GM12878 (cell line): Measurements from ENCODE around the gene CLDN7. TPM values are rescaled to one million over a fixed set of nuclear protein-coding genes. Genes with fewer than 3 reads are reported as not detected.

ENCODE experiments used
- ATAC-seq: fragments of 200-7000 bp; cut with Tn5 transposase; 3 replicates; pipeline ENCODE4 v1.9.1; 2020; ENCODE audit warnings: mild to moderate bottlenecking, moderate library complexity
- BruUV-seq: library from RNA; stranded (reverse); fragments of 400-500 nt; replicated peaks from 2 replicates; lab custom pipeline; 2021; lab: Mats Ljungman, UMichigan
- CTCF ChIA-PET: fragments of 300-600 bp; sonication (Branson Sonifier 250); formaldehyde crosslinking; extraction: SDS; loops from one replicate; lab custom pipeline; 2021; ENCODE audit warnings: inconsistent platforms; lab: Yijun Ruan, JAX
- POLR2A ChIA-PET: fragments of 350-600 bp; formaldehyde crosslinking; extraction: SDS; loops from one replicate; lab custom pipeline; 2021; ENCODE audit warnings: inconsistent platforms; lab: Charles Lee
- RAD21 ChIA-PET: fragments of 300-600 bp; sonication (Branson Sonifier 250); formaldehyde crosslinking; loops from one replicate; lab custom pipeline; 2023; ENCODE audit warnings: antibody characterized with exemption; ENCODE audit not compliant: unreplicated experiment; lab: Charles Lee
- SMC1A ChIA-PET: fragments of 300-600 bp; sonication (Branson Sonifier 250); formaldehyde crosslinking; loops from one replicate; lab custom pipeline; 2023; ENCODE audit not compliant: unreplicated experiment, uncharacterized antibody; lab: Charles Lee
- DNase-seq: peaks from one replicate; pipeline ENCODE4 v3.0.0-alpha.2; 2011; ENCODE audit warnings: low read depth, low spot score
- FAIRE-seq: peaks from 3 replicates; lab custom pipeline; 2011; peaks lifted over from hg19 to GRCh38; lab: Jason Lieb, UNC
- H2AFZ ChIP-seq: 2 replicates; pipeline ENCODE4 v1.6.0; 2011; ENCODE audit warnings: low read depth, low read length, control low read depth; ENCODE audit not compliant: control insufficient read depth
- H3K27ac ChIP-seq: 2 replicates; pipeline ENCODE4 v1.5.1; 2011; ENCODE audit warnings: control low read depth; ENCODE audit not compliant: control insufficient read depth, insufficient read depth
- H3K27me3 ChIP-seq, 2 experiments: replicated peaks in 1 of 2; 2 replicates each; pipeline versions ENCODE4 v1.6.0 to v1.6.1; 2011; ENCODE audit warnings: low read length in 1 of 2; ENCODE audit not compliant: control insufficient read depth in 2 of 2, insufficient read depth in 2 of 2
- H3K36me3 ChIP-seq, 2 experiments: 2 replicates each; pipeline ENCODE4 v1.5.1; 2011; ENCODE audit warnings: low read length in 1 of 2; ENCODE audit not compliant: control insufficient read depth in 2 of 2, insufficient read depth in 2 of 2
- H3K4me1 ChIP-seq: 2 replicates; pipeline ENCODE4 v1.6.1; 2011; ENCODE audit warnings: mild to moderate bottlenecking, low read length, moderate library complexity, mixed read lengths; ENCODE audit not compliant: control insufficient read depth, insufficient read depth
- H3K4me2 ChIP-seq: 2 replicates; pipeline ENCODE4 v1.6.0; 2011; ENCODE audit warnings: control low read depth; ENCODE audit not compliant: control insufficient read depth, insufficient read depth
- H3K4me3 ChIP-seq: fragments of 200-600 bp; sonication (generic); 2 replicates; pipeline ENCODE4 v1.5.1; 2016
- H3K79me2 ChIP-seq: 2 replicates; pipeline ENCODE4 v1.6.0; 2011; ENCODE audit warnings: low read length; ENCODE audit not compliant: control insufficient read depth, insufficient read depth
- H3K9ac ChIP-seq: 2 replicates; pipeline ENCODE4 v1.8.0; 2011; ENCODE audit warnings: low read length, control low read depth, mixed read lengths; ENCODE audit not compliant: control insufficient read depth, insufficient read depth
- H3K9me3 ChIP-seq: replicated peaks from 3 replicates; pipeline ENCODE4 v1.5.1; 2011; ENCODE audit warnings: mild to moderate bottlenecking, low read length; ENCODE audit not compliant: control insufficient read depth, insufficient read depth
- H4K20me1 ChIP-seq: 2 replicates; pipeline ENCODE4 v1.6.0; 2011; ENCODE audit not compliant: control insufficient read depth, insufficient read depth
- BACH1 ChIP-seq: fragments of 450-650 bp; IDR thresholded peaks from 2 replicates; pipeline ENCODE4 v1.6.1; 2017; ENCODE audit warnings: mild to moderate bottlenecking, borderline replicate concordance
- CBX5 ChIP-seq: sonication (generic); IDR thresholded peaks from 2 replicates; pipeline ENCODE4 v1.6.1; 2016; ENCODE audit warnings: low read depth, moderate library complexity, mild to moderate bottlenecking, inconsistent platforms
- HDAC6 ChIP-seq: fragments of 200-600 bp; sonication (generic); IDR thresholded peaks from one replicate; pipeline ENCODE4 v1.8.0; 2017; ENCODE audit warnings: antibody characterized with exemption; ENCODE audit not compliant: unreplicated experiment
- IRF3 ChIP-seq: fragments of 450-650 bp; IDR thresholded peaks from 2 replicates; pipeline ENCODE4 v1.6.1; 2014; ENCODE audit warnings: mild to moderate bottlenecking
- MAX ChIP-seq: IDR thresholded peaks from 2 replicates; pipeline ENCODE4 v1.6.1; 2012; ENCODE audit warnings: low read depth, low read length, improper control_type of control experiment
- SMAD1 ChIP-seq: fragments of 450-650 bp; IDR thresholded peaks from 2 replicates; pipeline ENCODE4 v1.6.1; 2018; ENCODE audit warnings: mild to moderate bottlenecking, low read depth; ENCODE audit not compliant: partially characterized antibody
- SMARCA5 ChIP-seq: fragments of 450-650 bp; IDR thresholded peaks from 2 replicates; pipeline ENCODE4 v1.6.1; 2017; ENCODE audit warnings: mild to moderate bottlenecking
- STAT3 ChIP-seq: IDR thresholded peaks from 2 replicates; pipeline ENCODE4 v1.6.1; 2011; ENCODE audit warnings: low read depth, low read length, improper control_type of control experiment
- SUPT20H ChIP-seq: IDR thresholded peaks from 2 replicates; pipeline ENCODE4 v1.6.1; 2011; ENCODE audit warnings: low read depth, mild to moderate bottlenecking, low read length, moderate library complexity, borderline replicate concordance; ENCODE audit not compliant: control insufficient read depth
- WGBS: methylation state at CpG from one replicate; pipeline ENCODE4 v1.1.6; 2016; ENCODE audit warnings: low lambda C conversion rate; ENCODE audit not compliant: insufficient replicate concordance, insufficient coverage; ENCODE audit errors: missing lambda C conversion rate; 5-methylcytosine and 5-hydroxymethylcytosine counted together
- in situ Hi-C: fragments of 300-500 bp; cut with MboI; formaldehyde crosslinking; loops from 9 replicates; pipeline ENCODE4 v1.14.3; 2018; ENCODE audit warnings: mixed read lengths
- intact Hi-C: fragments of 100-400 bp; cut with micrococcal nuclease; formaldehyde crosslinking; loops from one replicate; pipeline ENCODE4 v1.14.2; 2022; ENCODE audit not compliant: unreplicated experiment
- polyA plus RNA-seq, 11 experiments: library from polyadenylated mRNA; depleted of rRNA in 4 of 11; unstranded in 6 of 11; stranded (reverse) in 5 of 11; fragments of >200 nt; fragmentation: Nextera tagmentation in 4 of 11; fragmentation: Illumina TruSeq in 1 of 11; extraction: Ambion mirVana in 4 of 11; extraction: Trizol in 1 of 11; gene quantifications; 1 replicate in 1 of 11; 2 replicates in 10 of 11; pipeline versions ENCODE4 v1.2.1 to v1.2.3, GENCODE V29; 2011 to 2016; ENCODE audit warnings: inconsistent platforms in 2 of 11, missing spikeins in 2 of 11, low read depth in 1 of 11
- total RNA-seq, 4 experiments: library from RNA; depleted of rRNA in 3 of 4; stranded (reverse); fragments of >200 nt in 3 of 4; fragmentation: Illumina TruSeq in 1 of 4; extraction: Trizol in 1 of 4; gene quantifications; 2 replicates each; pipeline versions ENCODE4 v1.2.1 to v1.2.3, GENCODE V29; 2013 to 2021

CLDN7 gene
- total and polyA plus RNA-seq, 10 of the 15 experiments (the other 5 are each of a cell fraction or from before 2014, with no cell fraction given) = 0.19 to 1.3 (median 0.36) TPM; not detected in 5

- CTCF ChIA-PET = interaction anchor here (1.0 to 1.6 kb wide), 2 partner anchors 14 to 22 kb away, joined by 3 read pairs; partner anchors contain the start of gene SLC2A4
- FAIRE-seq (no peak), ATAC-seq (no peak), DNase-seq (no peak)
- Histone ChIP-seq H3K4me2 (no peak overlapping the region), H2AFZ (no peak overlapping the region), H3K4me1 (peaks cover 14% of the 10 kb centered on the region), H3K79me2 (no peaks in the 10 kb centered on the region), H3K27ac (no peak overlapping the region), H3K4me3 (no peak overlapping the region), H4K20me1 (no peaks in the 10 kb centered on the region), H3K27me3 (peaks cover 3 to 5% of the 10 kb centered on the region in 2 experiments; a peak in 2 of 4 replicates), H3K36me3 (no peaks in the 10 kb centered on the region; a peak in 1 of 4 replicates), H3K9me3 (no peaks in the 10 kb centered on the region), H3K9ac (no peak overlapping the region)
- BruUV-seq = no TSS peak
- SMC1A ChIA-PET = interaction anchor here (1.3 kb wide), 1 partner anchor 30 kb away, joined by 3 read pairs; no protein-coding TSS in a partner anchor
- 44% methylated on average over 1 of the region's 1 CpG for WGBS
- in situ Hi-C loops = no loop called here
- intact Hi-C loops = no loop called here
- POLR2A ChIA-PET = interaction anchor here (0.7 kb wide), 1 partner anchor 207 kb away, joined by 3 read pairs; no protein-coding TSS in a partner anchor
- RAD21 ChIA-PET = interaction anchor here (1.0 kb wide), 1 partner anchor 9 kb away, joined by 3 read pairs; no protein-coding TSS in a partner anchor
- no peak for TF ChIP-seq CBX5
- TF ChIP-seq HDAC6 = no peak
Observed at GRCh38 chr17:7266784-7267183, 4.5 kb upstream of the CLDN7 start.

GRCh38 chr17:7263801-7264078 lies 1.5 kb upstream of the CLDN7 start:
- RAD21 ChIA-PET = no interaction called here
- no peak for ATAC-seq
- POLR2A ChIA-PET = interaction anchor here (0.6 to 0.7 kb wide), 2 partner anchors 66 to 99 kb away, joined by 3 to 6 read pairs; no protein-coding TSS in a partner anchor
- in situ Hi-C loops (no loop called here), intact Hi-C loops (no loop called here)
- FAIRE-seq = no peak
- no peak overlapping the region for H3K4me3 ChIP-seq
- no peaks in the 10 kb centered on the region for H4K20me1 ChIP-seq
- SMC1A ChIA-PET = interaction anchor here (0.8 kb wide), 1 partner anchor 9 kb away, joined by 6 read pairs; no protein-coding TSS in a partner anchor
- no peaks in the 10 kb centered on the region for H3K9me3 ChIP-seq
- H3K27me3 ChIP-seq = peaks cover 3 to 5% of the 10 kb centered on the region in 2 experiments; a peak in 2 of 4 replicates
- no peak overlapping the region for H3K27ac ChIP-seq
- no peak overlapping the region for H3K4me2 ChIP-seq
- H3K36me3 ChIP-seq = no peaks in the 10 kb centered on the region; a peak in 1 of 4 replicates
- H3K4me1 ChIP-seq = peaks cover 17% of the 10 kb centered on the region
- no peak overlapping the region for H2AFZ ChIP-seq
- DNase-seq = no peak
- no peak overlapping the region for H3K9ac ChIP-seq
- no TSS peak for BruUV-seq
- WGBS = 55% methylated on average over 4 of the region's 4 CpGs
- TF ChIP-seq SMAD1 (no peak), STAT3 (no peak), BACH1 (no peak), SMARCA5 (no peak), MAX (no peak), IRF3 (no peak), SUPT20H (no peak)
- CTCF ChIA-PET = interaction anchor here (1.1 kb wide), 1 partner anchor 43 kb away, joined by 4 read pairs; no protein-coding TSS in a partner anchor
- H3K79me2 ChIP-seq = no peaks in the 10 kb centered on the region
